ENCODE measurements around the gene MYL6B. TPM values are rescaled to one million over a fixed set of nuclear protein-coding genes. Genes with fewer than 3 reads are reported as not detected.

Gene MYL6B
- polyA plus RNA-seq, 2 of the 4 experiments (the other 2 are of a cell fraction) = 67.0 to 83.9 TPM

- no peak for TF ChIP-seq ZC3H11A (IDR thresholded peaks at IDR 0.05)
- TF ChIP-seq FOSL2 (IDR thresholded peaks at IDR 0.05) = no peak
- no peak for TF ChIP-seq FOSL2 (CRISPR knock-in tag; IDR thresholded peaks at IDR 0.05)
- TF ChIP-seq FOSB (CRISPR knock-in tag; IDR thresholded peaks at IDR 0.05) = 0 out of 2 replicates have a peak, but pooled peaks have one; percentile 42
- no peaks in the 10 kb centered on the region for H3K9me3 ChIP-seq
- H3K4me1 ChIP-seq = peaks cover 24% of the 10 kb centered on the region
- ATAC-seq (no peak), FAIRE-seq (no peak), DNase-seq (ENCODE audit: low read depth in 1 of 2, low spot score in 1 of 2) (no peak)
- peak overlapping the region; percentile 85 for H3K4me3 ChIP-seq
- CTCF ChIA-PET = interaction anchor here (0.6 to 4.1 kb wide), 8 partner anchors 9 to 331 kb away, joined by 3 to 23 read pairs (median 6); partner anchors contain the start of gene ZC3H10
- WGBS (ENCODE audit: missing lambda C conversion rate) = 14% methylated on average over 2 of the region's 2 CpGs
- H3K27ac ChIP-seq = peak overlapping the region; percentile 94
- POLR2A ChIA-PET = interaction anchor here (2.0 to 3.4 kb wide), 3 partner anchors 12 to 61 kb away, joined by 14 to 77 read pairs (median 33); partner anchors contain the start of genes RPL41 and ZC3H10
- peak overlapping the region; percentile 96 for H3K4me2 ChIP-seq
These were observed 46.8 kb upstream of the MYL6B start for GRCh38 chr12:56105609-56105902.

GRCh38 chr12:56107242-56107641 lies 45.1 kb upstream of the MYL6B start:
- no peak overlapping the region for H3K27ac ChIP-seq
- CTCF ChIA-PET = interaction anchor here (1.0 to 5.3 kb wide), 6 partner anchors 12 to 111 kb away, joined by 4 to 29 read pairs (median 6); partner anchors contain the start of genes SMARCC2 and ZC3H10
- POLR2A ChIA-PET = interaction anchor here (0.5 to 1.4 kb wide), 2 partner anchors 11 to 104 kb away, joined by 3 to 4 read pairs; partner anchors contain the start of gene ZC3H10
- no peak overlapping the region for H3K4me3 ChIP-seq
- 93% methylated on average over 3 of the region's 3 CpGs for whole genome bisulfite sequencing (ENCODE audit: missing lambda C conversion rate)
- H3K4me2 ChIP-seq = no peak overlapping the region
- TF ChIP-seq HDAC2 (IDR thresholded peaks at IDR 0.05) (no peak), USF2 (IDR thresholded peaks at IDR 0.05) (no peak), NR3C1 (IDR thresholded peaks at IDR 0.05) (no peak), CTCF (IDR thresholded peaks at IDR 0.05) (no peak), PHF8 (IDR thresholded peaks at IDR 0.05; ENCODE audit: borderline replicate concordance, low read depth) (no peak), REST (IDR thresholded peaks at IDR 0.05) (no peak), KDM5A (IDR thresholded peaks at IDR 0.05) (no peak), MAFK (IDR thresholded peaks at IDR 0.05; ENCODE audit: partially characterized antibody) (no peak), EHF (CRISPR knock-in tag; IDR thresholded peaks at IDR 0.05) (no peak), FOSL2 (IDR thresholded peaks at IDR 0.05) (no peak), FOSL2 (CRISPR knock-in tag; IDR thresholded peaks at IDR 0.05) (no peak), MYC (IDR thresholded peaks at IDR 0.05; ENCODE audit: borderline replicate concordance, low read length) (no peak), CHD2 (IDR thresholded peaks at IDR 0.05; ENCODE audit: low read length, partially characterized antibody) (no peak), TP53 (CRISPR knock-in tag; IDR thresholded peaks at IDR 0.05) (no peak), BCL3 (IDR thresholded peaks at IDR 0.05) (no peak), ESRRA (IDR thresholded peaks at IDR 0.05; ENCODE audit: borderline replicate concordance, low read length) (no peak), HOXB13 (CRISPR knock-in tag; IDR thresholded peaks at IDR 0.05; ENCODE audit: low read depth) (no peak), PBX3 (IDR thresholded peaks at IDR 0.05) (no peak), ZFP36 (IDR thresholded peaks at IDR 0.05; ENCODE audit: borderline replicate concordance, partially characterized antibody) (no peak)
- no peak for DNase-seq (ENCODE audit: low read depth in 1 of 2, low spot score in 1 of 2)
- H3K9me3 ChIP-seq = no peaks in the 10 kb centered on the region
- no peak for FAIRE-seq
- peaks cover 24% of the 10 kb centered on the region for H3K4me1 ChIP-seq
- ATAC-seq = no peak
